Measurements from ENCODE around the gene PRKCB.

PRKCB gene

DNA sequence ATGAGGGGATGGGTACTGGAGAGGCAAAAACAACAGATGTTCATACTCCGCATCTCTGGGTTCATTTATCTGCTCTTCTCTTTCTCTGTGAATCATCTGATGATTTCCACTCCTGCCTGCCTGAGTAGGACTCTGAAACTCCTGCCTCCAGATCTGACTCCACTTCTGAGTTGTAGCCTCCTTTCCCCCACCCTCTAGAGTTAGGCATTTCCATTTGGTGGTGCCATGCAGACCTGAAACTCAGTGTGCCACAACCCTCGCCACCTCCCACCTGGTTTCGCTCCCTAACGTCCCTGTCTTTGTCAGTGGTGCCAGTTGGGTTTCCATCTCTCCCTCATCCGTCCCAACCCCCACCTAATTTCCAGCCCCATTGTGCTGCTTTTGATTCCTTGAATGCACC lies 126.2 kb downstream of the PRKCB start:
- TF ChIP-seq, protein P1, sequence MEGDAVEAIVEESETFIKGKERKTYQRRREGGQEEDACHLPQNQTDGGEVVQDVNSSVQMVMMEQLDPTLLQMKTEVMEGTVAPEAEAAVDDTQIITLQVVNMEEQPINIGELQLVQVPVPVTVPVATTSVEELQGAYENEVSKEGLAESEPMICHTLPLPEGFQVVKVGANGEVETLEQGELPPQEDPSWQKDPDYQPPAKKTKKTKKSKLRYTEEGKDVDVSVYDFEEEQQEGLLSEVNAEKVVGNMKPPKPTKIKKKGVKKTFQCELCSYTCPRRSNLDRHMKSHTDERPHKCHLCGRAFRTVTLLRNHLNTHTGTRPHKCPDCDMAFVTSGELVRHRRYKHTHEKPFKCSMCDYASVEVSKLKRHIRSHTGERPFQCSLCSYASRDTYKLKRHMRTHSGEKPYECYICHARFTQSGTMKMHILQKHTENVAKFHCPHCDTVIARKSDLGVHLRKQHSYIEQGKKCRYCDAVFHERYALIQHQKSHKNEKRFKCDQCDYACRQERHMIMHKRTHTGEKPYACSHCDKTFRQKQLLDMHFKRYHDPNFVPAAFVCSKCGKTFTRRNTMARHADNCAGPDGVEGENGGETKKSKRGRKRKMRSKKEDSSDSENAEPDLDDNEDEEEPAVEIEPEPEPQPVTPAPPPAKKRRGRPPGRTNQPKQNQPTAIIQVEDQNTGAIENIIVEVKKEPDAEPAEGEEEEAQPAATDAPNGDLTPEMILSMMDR (IDR thresholded peaks at IDR 0.05), result no peak
- H3K27ac ChIP-seq, result no peak overlapping the region
- H3K4me3 ChIP-seq, result no peak overlapping the region
- peak; percentile 14 for DNase-seq (ENCODE audit: low spot score)

DNA sequence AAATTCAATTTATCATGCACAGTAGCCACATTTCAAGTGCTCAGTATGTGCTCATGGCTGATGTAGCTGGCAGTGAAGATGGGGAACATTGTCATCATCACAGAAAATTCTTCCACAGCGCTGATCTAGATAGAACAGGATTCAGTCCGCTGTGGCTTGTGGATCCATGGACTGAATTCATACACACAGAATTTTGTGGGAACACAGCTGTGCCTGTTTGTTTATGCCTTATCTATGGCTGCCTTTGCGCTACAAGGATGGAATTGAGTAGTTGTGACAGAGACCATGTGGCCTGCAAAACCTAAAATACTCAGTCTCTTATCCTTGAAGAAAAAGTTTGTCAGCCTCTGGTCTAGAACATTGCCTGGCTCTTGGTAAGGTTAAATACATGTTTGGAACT lies 128.4 kb downstream of the PRKCB start:
- H3K27ac ChIP-seq, result no peak overlapping the region
- TF ChIP-seq, protein P1 (IDR thresholded peaks at IDR 0.05), result no peak
- H3K4me3 ChIP-seq, result no peak overlapping the region
- peak; percentile 17 for DNase-seq (ENCODE audit: low spot score)

DNA sequence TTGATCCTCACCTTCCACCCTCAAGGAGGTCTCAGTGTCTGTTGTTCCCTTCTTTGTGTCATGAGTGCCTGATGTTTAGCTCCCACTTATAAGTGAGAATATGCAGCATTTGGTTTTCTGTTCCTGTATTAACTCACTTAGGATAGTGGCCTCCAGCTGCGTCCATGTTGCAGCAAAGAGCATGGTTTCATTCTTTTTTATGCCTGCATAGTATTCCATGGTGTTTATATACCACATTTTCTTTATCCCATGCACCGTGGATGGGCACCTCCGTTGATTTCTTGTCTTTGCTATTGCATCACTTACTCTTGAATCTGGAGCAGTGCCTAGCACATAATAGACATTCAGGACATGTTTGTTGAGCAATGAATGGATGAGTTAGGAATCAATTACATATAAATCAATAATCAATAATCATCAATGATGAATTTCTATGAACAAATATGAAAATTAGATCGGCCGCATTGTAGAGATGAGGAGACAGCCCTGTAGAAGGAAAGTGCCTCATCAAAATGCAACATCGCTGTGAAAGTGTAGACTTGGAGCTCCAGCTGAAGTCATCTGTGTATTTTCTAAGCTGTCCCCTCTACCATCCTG lies 129.5 kb downstream of the PRKCB start:
- TF ChIP-seq, protein P1 (IDR thresholded peaks at IDR 0.05), result no peak
- Histone ChIP-seq H3K27ac (no peak overlapping the region), H3K4me3 (no peak overlapping the region)
- peak; percentile 0 for DNase-seq (ENCODE audit: low spot score)

DNA sequence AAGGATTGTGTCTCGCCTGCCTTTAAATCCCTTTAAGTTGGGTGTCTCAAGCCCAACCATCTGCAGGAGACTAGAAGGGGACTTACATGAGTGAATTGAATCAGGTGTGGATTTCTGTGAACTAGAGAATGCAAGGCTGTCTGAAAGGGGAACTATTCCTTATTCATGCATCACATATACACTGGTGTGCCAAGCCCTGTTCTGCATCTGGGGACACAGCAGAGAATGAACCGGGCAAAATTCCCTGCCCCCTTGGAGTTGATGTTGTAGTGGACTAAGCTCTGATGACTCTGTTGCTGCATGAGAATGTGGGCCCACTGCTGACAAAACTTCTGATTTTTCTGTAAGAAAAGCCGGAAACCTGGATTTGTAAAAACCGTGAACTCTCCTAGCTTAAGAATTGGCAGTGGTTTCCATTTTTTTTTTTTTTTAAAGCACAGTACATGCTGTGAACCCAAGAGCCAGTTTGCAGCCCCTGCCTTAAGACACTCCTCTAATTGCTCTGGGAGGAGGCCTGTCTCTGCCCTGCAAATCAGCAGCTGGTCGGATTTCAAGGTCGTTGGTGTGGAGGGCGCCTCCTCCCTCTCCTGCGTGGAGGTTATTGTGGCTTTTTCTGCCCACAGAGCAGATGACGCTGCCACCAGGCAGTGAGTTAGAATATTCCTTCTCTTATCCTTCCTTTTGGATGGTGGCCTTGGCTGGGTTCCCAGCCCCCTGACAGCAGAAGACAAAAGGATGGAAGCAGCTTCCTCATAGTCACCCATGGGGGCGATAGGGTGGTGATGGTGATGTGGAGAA lies 131.0 kb downstream of the PRKCB start:
- no peak overlapping the region for H3K4me3 ChIP-seq
- no peak for DNase-seq (ENCODE audit: low spot score)
- H3K27ac ChIP-seq, result no peak overlapping the region
- TF ChIP-seq, protein P1 (IDR thresholded peaks at IDR 0.05), result no peak

DNA sequence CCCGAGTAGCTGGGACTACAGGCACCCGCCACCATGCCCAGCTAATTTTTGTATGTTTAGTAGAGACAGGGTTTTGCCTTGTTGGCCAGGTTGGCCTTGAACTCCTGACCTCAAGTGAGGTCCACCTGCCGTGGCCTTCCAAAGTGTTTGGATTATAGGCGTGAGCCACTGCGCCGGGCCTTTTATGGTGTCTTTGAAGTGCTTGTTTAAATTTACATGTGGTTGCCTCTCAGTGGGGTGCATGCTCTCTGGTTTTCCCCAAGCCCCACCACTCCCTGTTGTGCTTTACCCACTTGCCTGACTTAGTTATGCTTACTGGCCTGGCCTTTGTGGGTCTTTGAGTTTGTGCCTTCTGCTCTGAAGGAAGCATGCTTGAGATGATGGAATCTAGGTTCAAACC lies 132.0 kb downstream of the PRKCB start:
- Histone ChIP-seq H3K4me3 (no peak overlapping the region), H3K27ac (no peak overlapping the region)
- no peak for DNase-seq (ENCODE audit: low spot score)
- TF ChIP-seq, protein P1 (IDR thresholded peaks at IDR 0.05), result no peak

DNA sequence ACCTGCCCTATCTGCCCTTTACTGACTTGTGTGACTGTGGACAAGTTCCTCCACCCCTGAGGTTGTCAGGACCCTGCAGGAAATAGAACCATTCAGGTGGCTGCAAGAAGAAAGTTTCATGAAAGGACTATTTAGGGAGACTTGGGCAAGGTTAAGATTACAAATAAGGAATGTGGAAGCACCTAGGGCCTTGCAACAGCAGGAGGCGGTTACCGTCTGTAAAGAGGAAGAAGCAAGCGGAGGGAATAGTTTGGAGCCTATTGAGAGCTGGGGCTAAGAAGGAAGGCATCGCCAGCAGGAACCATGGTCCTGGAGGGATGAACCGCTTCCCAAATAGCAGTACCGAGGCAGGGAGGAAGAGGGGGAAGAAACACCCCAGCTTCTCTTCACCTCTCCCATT lies 132.4 kb downstream of the PRKCB start:
- DNase-seq (ENCODE audit: low spot score), result no peak
- H3K27ac ChIP-seq, result no peak overlapping the region
- TF ChIP-seq, protein P1 (IDR thresholded peaks at IDR 0.05), result no peak
- no peak overlapping the region for H3K4me3 ChIP-seq
